Spleen (tissue), 11 donors: Measurements from ENCODE around the gene NFIX. TPM values are rescaled to one million over a fixed set of nuclear protein-coding genes. Genes with fewer than 3 reads are reported as not detected.

ENCODE experiments used
- DNase-seq: peaks from one replicate; pipeline ENCODE4 v3.0.0-alpha.2; 2020
- H3K27ac ChIP-seq, 8 donors: fragments of 200-600 bp; sonication (generic) in 7 of 8; 1 replicate in 4 of 8; 2 replicates in 4 of 8; pipeline versions ENCODE4 v1.5.0 to v1.8.0; 2016 to 2021; ENCODE audit warnings: inconsistent platforms in 4 of 8, mild to moderate bottlenecking in 4 of 8, moderate library complexity in 1 of 8
- H3K27me3 ChIP-seq, 7 donors: fragments of 200-600 bp; sonication (generic) in 6 of 7; replicated peaks in 1 of 7; 1 replicate in 4 of 7; 2 replicates in 3 of 7; pipeline versions ENCODE4 v1.5.0 to v1.8.0; 2016 to 2021; ENCODE audit warnings: inconsistent platforms in 3 of 7, mild to moderate bottlenecking in 1 of 7
- H3K36me3 ChIP-seq, 6 donors: fragments of 200-600 bp; sonication (generic) in 5 of 6; 1 replicate in 4 of 6; 2 replicates in 2 of 6; pipeline versions ENCODE4 v1.5.0 to v1.8.0; 2016 to 2021; ENCODE audit warnings: inconsistent platforms in 2 of 6
- H3K4me1 ChIP-seq, 6 donors: fragments of 200-600 bp; sonication (generic) in 5 of 6; 1 replicate in 3 of 6; 2 replicates in 3 of 6; pipeline versions ENCODE4 v1.5.0 to v1.8.0; 2016 to 2021; ENCODE audit warnings: inconsistent platforms in 3 of 6
- H3K4me3 ChIP-seq, 8 donors: fragments of 200-600 bp; sonication (generic) in 7 of 8; 1 replicate in 4 of 8; 2 replicates in 4 of 8; pipeline versions ENCODE4 v1.5.0 to v1.8.0; 2016 to 2021; ENCODE audit warnings: inconsistent platforms in 4 of 8, mild to moderate bottlenecking in 4 of 8, moderate library complexity in 2 of 8
- H3K9me3 ChIP-seq, 8 donors: fragments of 200-600 bp; sonication (generic) in 7 of 8; 1 replicate in 4 of 8; 2 replicates in 4 of 8; pipeline versions ENCODE4 v1.5.0 to v1.8.0; 2016 to 2021; ENCODE audit warnings: inconsistent platforms in 4 of 8
- POLR2A ChIP-seq, 3 donors: fragments of 450-650 bp; IDR thresholded peaks; one replicate each; pipeline ENCODE4 v1.5.1; 2017; ENCODE audit warnings: antibody characterized with exemption in 3 of 3, mild to moderate bottlenecking in 1 of 3
- POLR2AphosphoS5 ChIP-seq, 3 donors: sonication (generic); formaldehyde crosslinking; IDR thresholded peaks; one replicate each; pipeline ENCODE4 v1.5.1; 2017; ENCODE audit warnings: antibody characterized with exemption in 3 of 3
- WGBS, 5 donors: extraction: QIAGEN DNeasy Blood & Tissue Kit in 3 of 5; methylation state at CpG; one replicate each; pipeline versions ENCODE4 v1.1.5 to v1.1.7; 2013 to 2018; 5-methylcytosine and 5-hydroxymethylcytosine counted together
- intact Hi-C: fragments of 100-400 bp; cut with DNase I; formaldehyde crosslinking; loops from one replicate; pipeline ENCODE4 v1.15.0; 2023; ENCODE audit warnings: low total_unique reads
- polyA plus RNA-seq, 3 donors: library from polyadenylated mRNA; stranded (reverse); fragments of 200-250 nt; gene quantifications; one replicate each; pipeline ENCODE4 v1.2.1, GENCODE V29; 2013
- total RNA-seq, 7 donors: library from RNA; depleted of rRNA in 3 of 7; stranded (reverse); fragments of >200 nt in 3 of 7; fragmentation: NEBNext Ultra II Directional in 4 of 7; extraction: Animal tissue kit (Norgen Biotek cat#: 25700) in 4 of 7; gene quantifications; one replicate each; pipeline versions ENCODE4 v1.1.0 to v1.2.1, GENCODE V29; 2016 to 2021
- TF ChIP-seq, protein P1 (sequence below), 11 experiments: fragments of 200-600 bp in 7 of 11; fragments of 450-650 bp in 4 of 11; sonication (generic) in 4 of 11; IDR thresholded peaks in 8 of 11; conservative IDR thresholded peaks in 3 of 11; 1 replicate in 7 of 11; 2 replicates in 4 of 11; pipeline versions ENCODE4 v1.4.0 to v1.8.0; 2016 to 2021; ENCODE audit warnings: antibody characterized with exemption in 11 of 11, inconsistent platforms in 4 of 11, mild to moderate bottlenecking in 1 of 11
- donor health status: healthy with polysubstance abuse.
- donor health status: DM: no; HTN: no; CAD: no; lungs with moderate emphysema.
- donor health status: DM: no; HTN: no; CAD: no.
- donor health status: Bipolar disorder and iron deficiency.
- donor health status: healthy.
- donor health status: DM: no; HTN: no; CAD: no.
- donor health status: DM: yes; HTN: yes; CAD: no.

The NFIX gene
- total and polyA plus RNA-seq, 10 donors: 1.1 to 41.4 (median 17.5) TPM

DNA sequence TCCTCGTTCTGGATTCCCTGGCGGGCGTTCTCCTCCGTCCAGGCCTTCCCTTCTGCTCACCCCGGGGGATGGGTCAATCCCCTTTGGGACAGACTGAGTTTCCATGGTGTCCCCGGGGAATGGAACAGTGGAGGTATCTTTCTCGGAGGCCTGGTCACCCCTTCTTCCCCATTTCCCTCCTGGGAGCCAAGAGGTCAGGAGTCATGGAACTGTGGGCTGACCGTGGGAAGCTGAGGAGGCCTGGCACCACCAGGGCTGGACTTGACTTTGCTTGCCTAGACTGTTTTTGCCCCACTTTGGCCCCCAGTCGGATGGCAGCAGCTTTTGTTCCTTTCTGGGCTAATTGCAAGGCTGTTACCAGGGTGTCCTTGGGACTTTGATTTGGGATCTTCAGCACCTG is 124.8 kb downstream of the NFIX start:
- intact Hi-C loops: no loop called here
- H3K27ac ChIP-seq: peak overlapping the region in 1 of 8 donors; percentile 86

GRCh38 chr19:13120817-13121216 is 125.5 kb downstream of the NFIX start:
- intact Hi-C loops: no loop called here
- TF ChIP-seq POLR2A (IDR thresholded peaks at IDR 0.05) (no peak), POLR2AphosphoS5 (IDR thresholded peaks at IDR 0.05) (no peak)
- TF ChIP-seq, protein P1, sequence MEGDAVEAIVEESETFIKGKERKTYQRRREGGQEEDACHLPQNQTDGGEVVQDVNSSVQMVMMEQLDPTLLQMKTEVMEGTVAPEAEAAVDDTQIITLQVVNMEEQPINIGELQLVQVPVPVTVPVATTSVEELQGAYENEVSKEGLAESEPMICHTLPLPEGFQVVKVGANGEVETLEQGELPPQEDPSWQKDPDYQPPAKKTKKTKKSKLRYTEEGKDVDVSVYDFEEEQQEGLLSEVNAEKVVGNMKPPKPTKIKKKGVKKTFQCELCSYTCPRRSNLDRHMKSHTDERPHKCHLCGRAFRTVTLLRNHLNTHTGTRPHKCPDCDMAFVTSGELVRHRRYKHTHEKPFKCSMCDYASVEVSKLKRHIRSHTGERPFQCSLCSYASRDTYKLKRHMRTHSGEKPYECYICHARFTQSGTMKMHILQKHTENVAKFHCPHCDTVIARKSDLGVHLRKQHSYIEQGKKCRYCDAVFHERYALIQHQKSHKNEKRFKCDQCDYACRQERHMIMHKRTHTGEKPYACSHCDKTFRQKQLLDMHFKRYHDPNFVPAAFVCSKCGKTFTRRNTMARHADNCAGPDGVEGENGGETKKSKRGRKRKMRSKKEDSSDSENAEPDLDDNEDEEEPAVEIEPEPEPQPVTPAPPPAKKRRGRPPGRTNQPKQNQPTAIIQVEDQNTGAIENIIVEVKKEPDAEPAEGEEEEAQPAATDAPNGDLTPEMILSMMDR (IDR thresholded peaks at IDR 0.05 in 8 of 11, conservative IDR thresholded peaks at IDR 0.05 in 3 of 11): no peak
- Histone ChIP-seq H3K27ac (peak overlapping the region in 1 of 8 donors; percentile 4), H3K9me3 (no peaks in the 10 kb centered on the region), H3K4me1 (peaks cover 14 to 68% (median 51%) of the 10 kb centered on the region in 6 donors), H3K36me3 (peaks cover 0 to 28% (median 2%) of the 10 kb centered on the region in 6 donors), H3K27me3 (no peaks in the 10 kb centered on the region), H3K4me3 (no peak overlapping the region)
- DNase-seq: no peak
- WGBS, 5 donors: 66 to 89% (median 84%) methylated on average over 9 to 10 of the region's 10 CpGs

More for the DNA sequence above, 124.8 kb downstream of the NFIX start:
- Histone ChIP-seq H3K4me3 (peak overlapping the region in 2 of 8 donors; percentile 81 to 100), H3K27me3 (no peaks in the 10 kb centered on the region), H3K36me3 (peaks cover 0 to 29% (median 2%) of the 10 kb centered on the region in 6 donors), H3K4me1 (peaks cover 22 to 76% (median 58%) of the 10 kb centered on the region in 6 donors), H3K9me3 (no peaks in the 10 kb centered on the region)
- TF ChIP-seq POLR2A (IDR thresholded peaks at IDR 0.05): no peak
- TF ChIP-seq POLR2AphosphoS5 (IDR thresholded peaks at IDR 0.05): no peak
- TF ChIP-seq, protein P1 (IDR thresholded peaks at IDR 0.05 in 8 of 11, conservative IDR thresholded peaks at IDR 0.05 in 3 of 11): no peak
- WGBS, 5 donors: 74 to 86% (median 80%) methylated on average over 9 of the region's 9 CpGs
- DNase-seq: no peak

GRCh38 chr19:13121551-13122274 is 126.4 kb downstream of the NFIX start:
- DNase-seq: no peak
- 76 to 90% (median 77%) methylated on average over 17 to 18 of the region's 18 CpGs for WGBS, 5 donors
- H3K27ac ChIP-seq: no peak overlapping the region
- no peaks in the 10 kb centered on the region for H3K9me3 ChIP-seq
- peaks cover 0 to 37% (median 2%) of the 10 kb centered on the region in 6 donors for H3K36me3 ChIP-seq
- H3K4me1 ChIP-seq: peaks cover 11 to 61% (median 45%) of the 10 kb centered on the region in 6 donors
- intact Hi-C loops: no loop called here
- H3K4me3 ChIP-seq: no peak overlapping the region
- no peaks in the 10 kb centered on the region for H3K27me3 ChIP-seq
- TF ChIP-seq POLR2AphosphoS5 (IDR thresholded peaks at IDR 0.05) (no peak), POLR2A (IDR thresholded peaks at IDR 0.05) (no peak)
- TF ChIP-seq, protein P1 (IDR thresholded peaks at IDR 0.05 in 8 of 11, conservative IDR thresholded peaks at IDR 0.05 in 3 of 11): no peak

DNA sequence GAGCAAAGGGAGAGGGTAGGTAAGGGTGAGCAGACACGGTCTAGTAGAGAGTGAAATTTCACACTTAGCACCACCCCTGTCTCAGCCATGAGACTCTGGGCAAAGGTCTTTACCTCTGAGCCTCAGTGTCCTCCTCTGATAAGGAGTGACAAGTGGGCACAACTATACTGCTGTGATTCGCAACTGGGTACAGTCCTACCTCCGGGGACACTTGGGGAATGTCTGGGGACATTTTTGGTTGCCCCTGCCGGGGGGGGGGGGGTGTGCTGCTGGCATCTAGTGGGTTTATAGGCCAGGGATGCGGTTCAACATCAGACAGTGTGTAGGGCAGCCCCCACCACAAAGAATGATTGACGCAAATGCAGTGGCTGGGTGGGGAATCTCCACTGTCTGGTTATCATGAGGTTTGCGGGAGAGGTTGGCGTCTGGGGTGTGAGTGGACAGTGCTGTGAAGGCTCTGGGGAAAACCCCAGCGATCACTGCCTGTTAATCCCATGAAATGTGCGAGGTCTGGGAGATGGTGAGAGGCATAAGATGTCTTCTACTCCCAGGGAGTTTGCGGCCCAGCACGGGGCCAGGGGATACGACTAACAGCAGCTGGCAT is 127.1 kb downstream of the NFIX start:
- 69 to 89% (median 80%) methylated on average over 13 of the region's 13 CpGs for WGBS, 5 donors
- Histone ChIP-seq H3K4me1 (peaks cover 11 to 54% (median 38%) of the 10 kb centered on the region in 6 donors), H3K27ac (no peak overlapping the region), H3K36me3 (peaks cover 0 to 39% (median 2%) of the 10 kb centered on the region in 6 donors), H3K4me3 (no peak overlapping the region), H3K9me3 (no peaks in the 10 kb centered on the region), H3K27me3 (no peaks in the 10 kb centered on the region)
- no peak for TF ChIP-seq POLR2AphosphoS5 (IDR thresholded peaks at IDR 0.05)
- no peak for TF ChIP-seq POLR2A (IDR thresholded peaks at IDR 0.05)
- TF ChIP-seq, protein P1 (IDR thresholded peaks at IDR 0.05 in 8 of 11, conservative IDR thresholded peaks at IDR 0.05 in 3 of 11): no peak
- no peak for DNase-seq
- intact Hi-C loops: no loop called here
